ELR (cell line): ENCODE results near the gene LCOR.
"Not testable (repeated sequence)": the region's sequence is repeated elsewhere in the genome, so short reads cannot be mapped to it uniquely, and the experiment has no call there.

Experiments used
- DNase-seq: peaks from one replicate; pipeline ENCODE4 v3.0.0-alpha.2; 2015; ENCODE audit warnings: low read depth

LCOR gene

DNA sequence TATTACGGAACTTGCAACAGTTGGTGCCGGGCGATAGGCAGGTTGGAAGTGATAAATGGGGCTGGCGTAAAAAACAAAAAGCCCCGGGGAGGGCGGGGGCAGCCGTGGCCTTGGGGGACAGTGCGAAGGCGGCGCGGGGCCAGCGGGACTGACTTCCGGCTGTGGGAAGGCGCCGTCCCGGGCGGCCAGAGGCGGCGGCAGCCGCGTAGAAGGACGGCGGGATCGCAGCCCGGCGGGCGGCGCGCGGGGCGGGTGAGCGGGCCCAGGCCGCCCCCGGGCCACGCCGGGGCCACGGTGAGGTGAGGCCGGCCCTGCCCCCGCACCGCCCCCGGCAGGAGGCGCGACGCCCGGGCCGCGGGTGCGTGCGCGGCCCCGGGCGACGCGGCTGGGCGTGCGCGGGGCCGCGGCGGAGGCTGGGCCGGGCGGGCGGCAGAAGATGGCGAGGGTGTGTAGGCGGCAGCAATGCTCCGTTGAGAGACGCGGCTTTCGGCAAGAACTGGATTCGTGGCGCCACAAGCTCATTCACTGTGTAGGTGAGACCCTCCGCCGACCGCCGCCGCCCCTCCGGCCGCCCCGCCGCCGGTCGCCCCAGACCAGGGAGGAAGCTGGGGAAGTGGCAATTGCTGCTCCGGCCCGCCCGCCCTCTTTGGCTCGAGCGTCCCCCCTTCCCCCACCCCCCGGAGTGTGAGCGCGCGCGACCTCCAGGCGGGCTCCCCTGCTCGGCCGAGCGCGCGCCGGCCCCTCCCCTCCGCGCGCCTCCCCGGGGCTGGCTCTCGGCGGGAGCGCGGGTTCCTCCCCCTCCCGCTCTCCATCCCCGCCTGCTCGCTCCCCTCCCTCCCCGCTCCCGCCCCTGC, at the start of gene LCOR:
TSS of gene LCOR (plus strand) at position 432 of the 854 bp plus-strand sequence. CDS start 116,760 bp downstream, outside the sequence.
- peak; percentile 88 for DNase-seq

DNA sequence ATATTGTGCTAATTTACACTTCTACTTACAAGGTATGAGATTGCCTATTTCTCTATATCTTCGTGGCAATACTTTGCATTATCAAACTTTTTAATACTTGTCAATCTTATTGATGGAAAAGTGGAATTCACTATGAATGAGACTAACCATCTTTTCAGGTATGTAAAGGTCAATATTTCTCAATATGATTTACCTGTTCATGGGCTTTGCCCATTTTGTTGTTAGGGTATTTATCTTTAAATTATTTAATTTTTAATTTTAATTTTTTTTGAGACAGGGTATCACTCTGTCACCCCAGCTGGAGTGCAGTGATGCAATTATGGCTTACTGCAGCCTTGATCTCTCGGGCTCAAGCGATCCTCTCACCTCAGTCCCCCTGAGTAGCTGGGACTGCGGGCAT, 47.8 kb upstream of the LCOR start:
- no peak for DNase-seq

DNA sequence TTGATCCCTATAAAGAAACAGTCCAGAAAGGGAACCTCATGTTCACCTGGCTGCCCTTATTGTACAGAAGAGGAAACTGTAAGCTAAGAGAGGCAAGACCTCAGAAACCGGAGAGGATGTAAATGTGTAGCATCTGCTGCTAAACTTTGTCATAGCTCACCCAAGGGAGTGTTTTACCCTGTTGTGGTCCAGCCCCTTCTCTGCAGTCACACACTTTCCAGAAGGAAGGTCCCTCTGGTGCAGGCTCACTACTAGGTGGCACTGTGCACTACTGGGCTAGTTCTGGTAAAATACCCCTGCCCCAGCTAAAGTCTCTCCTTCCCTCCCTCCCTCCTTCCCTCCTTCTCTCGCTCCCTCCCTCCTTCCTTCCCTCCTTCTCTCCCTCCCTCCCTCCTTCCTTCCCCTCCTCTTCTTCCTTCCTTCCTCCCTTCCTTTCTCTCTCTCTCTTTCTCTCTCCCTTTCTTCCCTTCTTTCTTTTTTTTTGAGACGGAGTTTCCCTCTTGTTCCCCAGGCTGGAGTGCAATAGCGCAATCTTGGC, 42.5 kb upstream of the LCOR start:
- DNase-seq: no peak

DNA sequence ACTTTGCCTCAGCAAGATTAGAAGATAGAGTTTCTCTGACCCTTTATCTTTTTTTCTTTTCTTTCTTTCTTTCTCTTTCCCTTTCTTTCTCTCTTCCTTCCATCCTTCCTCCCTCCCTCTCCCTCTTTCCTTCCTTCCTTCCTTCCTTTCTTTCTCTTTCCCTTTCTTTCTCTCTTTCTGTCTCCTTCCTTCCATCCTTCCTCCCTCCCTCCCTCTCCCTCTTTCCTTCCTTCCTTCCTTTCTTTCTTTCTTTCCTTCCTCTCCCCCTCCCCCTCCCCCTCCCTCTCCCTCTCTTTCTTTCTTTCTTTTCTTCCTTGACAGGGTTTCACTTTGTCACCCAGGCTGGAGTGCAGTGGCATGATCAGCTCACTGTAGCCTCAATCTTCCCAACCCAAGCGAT, 40.2 kb upstream of the LCOR start:
- no peak for DNase-seq

DNA sequence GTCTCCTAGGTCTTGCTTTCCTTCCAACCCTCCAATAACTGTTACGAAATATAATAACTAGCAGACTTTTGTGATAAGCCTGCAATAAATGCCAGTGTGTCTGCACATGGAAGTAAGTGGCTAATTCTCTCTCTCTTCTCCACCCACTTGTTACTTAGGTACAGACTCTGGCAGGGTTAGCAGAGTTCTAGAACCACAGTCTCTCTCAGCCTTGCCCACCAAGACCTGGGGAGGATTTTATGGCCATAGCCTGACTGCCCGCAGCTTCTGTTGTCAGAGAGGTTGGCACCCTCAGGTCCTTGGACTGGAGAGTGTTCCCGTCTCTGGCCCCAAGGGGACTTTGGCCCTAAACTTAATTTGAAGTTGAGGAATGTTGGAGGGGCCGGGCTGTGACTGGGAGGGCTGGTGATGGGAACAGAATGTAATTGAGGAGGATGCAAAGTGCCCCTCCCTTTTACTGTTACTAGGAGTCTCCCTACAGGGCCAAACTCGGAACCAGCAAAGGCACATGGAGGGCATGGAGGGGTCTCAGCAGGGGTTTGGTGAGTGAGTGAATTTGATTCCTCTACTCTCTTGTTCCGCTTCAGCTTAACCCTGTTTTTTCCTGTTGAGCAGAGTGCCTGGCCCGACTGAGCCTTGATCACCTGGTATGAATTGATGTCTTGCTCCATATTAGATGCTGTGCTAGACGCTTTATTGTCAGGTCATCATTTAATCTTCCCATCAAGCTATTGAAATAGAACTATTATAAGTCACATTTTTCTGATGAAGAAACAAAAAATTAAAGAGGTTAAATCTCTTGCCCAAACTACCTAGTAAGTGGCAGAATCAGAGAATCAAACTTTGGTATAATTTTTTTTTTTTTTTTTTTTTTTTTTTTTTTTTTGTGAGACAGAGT, 37.0 kb upstream of the LCOR start:
- no peak for DNase-seq

DNA sequence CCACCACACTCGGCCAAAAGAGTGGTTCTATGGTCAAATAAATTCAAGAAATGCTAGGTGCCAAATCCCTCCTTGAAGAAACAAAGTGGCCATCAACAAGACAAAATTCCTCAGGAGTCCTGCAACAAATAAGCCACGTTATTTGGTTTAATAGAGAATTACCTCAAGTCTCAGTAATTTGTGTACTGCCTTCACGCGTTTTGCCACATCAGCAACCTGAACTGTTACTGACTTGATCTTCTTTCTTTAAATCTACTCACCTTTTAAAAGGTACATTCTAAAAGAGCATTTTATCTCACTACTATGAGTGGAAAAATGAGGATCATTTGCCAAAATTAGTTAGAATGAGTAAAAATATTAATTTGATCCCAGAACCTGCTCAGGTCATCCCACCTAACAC, 34.6 kb upstream of the LCOR start:
- DNase-seq: no peak

DNA sequence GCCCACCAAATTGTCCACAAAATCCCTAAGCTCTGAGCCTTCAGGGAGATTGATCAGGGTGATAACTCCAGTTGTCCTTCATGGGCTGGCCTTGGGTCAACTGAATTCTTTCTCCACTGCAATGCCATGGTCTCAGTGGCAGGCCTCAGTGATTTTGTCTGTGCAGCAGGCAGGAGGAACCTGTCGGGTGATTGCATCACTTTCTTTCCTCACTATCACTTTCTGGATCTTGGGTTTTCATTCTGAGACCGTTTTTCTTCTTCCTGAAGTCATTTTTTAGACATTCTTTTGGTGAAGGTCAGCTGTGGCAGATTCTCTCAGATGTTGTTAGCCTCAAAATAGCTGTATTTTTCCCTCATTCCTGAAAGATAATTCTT, 28.8 kb upstream of the LCOR start:
- DNase-seq: no peak

DNA sequence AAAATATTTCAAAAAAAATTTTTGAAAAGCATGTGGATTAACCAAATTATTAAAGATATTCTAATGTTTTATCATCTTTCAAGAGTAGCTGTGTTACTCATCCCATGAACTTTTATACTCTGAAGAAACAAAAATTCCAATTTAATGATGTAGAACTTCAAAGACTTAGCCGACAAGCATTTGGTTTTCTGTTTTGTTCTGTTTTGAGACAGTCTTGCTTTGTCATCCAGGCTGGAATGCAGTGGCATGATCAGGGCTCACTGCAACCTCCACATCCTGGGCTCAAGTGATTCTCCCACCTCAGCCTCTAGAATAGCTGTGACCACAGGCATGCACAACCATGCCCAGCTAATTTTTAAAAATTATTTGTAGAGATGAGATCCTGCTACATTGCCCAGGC, 17.8 kb upstream of the LCOR start:
- peak; percentile 95 for DNase-seq

DNA sequence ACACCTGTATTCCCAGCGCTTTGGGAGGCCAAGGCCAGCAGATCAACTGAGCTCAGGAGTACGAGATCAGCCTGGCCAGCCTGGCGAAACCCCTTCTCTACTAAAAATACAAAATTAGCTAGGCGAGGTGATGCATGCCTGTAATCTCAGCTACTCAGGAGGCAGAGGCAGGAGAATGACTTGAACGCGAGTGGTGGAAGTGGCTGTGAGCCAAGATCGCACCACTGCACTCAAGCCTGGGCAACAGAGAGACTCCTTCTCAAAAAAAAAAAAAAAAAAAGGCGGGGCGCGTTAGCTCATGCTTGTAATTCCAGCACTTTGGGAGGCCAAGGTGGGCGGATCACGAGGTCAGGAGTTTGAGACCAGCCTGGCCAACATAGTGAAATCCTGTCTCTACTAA, 13.1 kb upstream of the LCOR start:
- not testable (repeated sequence) for DNase-seq

DNA sequence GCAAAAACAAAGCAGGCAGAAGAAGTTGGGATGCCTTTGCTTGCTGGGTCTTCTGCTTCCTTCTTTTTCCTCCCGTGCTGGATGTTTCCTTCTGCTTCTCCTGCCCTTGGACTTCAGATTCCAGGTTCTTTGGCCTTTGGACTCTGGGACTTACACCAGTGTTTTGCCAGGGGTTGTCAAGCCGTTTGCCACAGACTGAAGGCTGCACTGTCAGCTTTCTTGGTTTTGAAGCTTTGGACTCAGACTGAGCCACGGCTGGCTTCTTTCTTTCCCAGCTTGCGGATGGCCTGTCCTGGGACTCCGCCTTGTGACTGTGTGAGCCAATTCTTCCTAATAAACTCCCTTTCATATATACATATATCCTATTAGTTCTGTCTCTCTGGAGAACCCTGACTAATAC, 11.3 kb upstream of the LCOR start:
- no peak for DNase-seq

DNA sequence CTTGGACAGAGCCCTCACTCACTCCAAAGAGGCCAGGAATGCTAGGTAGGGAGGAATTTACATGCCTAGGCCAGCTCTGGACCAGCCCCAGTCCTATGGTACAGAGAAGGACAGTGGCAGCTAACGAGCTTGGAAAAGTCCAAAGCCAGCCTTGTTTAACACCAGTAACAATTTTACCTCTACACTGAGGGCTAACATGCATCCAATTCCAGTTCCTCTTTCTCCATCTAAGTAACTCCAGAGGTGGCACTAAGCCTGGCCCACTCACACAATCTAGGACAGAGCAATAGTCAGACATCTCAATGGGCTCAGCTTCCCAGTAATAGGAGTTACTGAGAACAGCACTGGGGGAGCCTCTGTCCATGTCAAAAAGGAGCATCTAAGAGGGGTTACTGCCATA, 5.7 kb upstream of the LCOR start:
- no peak for DNase-seq

DNA sequence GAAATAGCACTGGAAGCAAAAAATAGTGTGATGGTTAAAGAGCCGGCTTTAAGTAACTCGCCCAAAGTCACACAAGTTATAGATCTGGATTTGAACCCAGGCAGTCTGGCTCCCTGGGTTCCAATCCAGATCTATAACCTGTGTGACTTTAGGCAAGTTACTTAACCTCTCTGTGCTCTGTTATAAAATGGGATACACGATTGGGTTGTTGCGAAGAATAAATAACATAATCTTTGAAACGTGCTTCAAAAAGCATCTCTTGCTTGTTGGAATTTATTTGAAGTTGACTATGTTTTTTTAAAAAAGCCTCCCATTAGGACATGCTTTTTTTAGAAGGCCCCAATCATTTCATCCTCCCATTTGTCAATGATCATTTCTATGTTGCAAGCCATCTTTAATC, 3.5 kb upstream of the LCOR start:
- DNase-seq: no peak

DNA sequence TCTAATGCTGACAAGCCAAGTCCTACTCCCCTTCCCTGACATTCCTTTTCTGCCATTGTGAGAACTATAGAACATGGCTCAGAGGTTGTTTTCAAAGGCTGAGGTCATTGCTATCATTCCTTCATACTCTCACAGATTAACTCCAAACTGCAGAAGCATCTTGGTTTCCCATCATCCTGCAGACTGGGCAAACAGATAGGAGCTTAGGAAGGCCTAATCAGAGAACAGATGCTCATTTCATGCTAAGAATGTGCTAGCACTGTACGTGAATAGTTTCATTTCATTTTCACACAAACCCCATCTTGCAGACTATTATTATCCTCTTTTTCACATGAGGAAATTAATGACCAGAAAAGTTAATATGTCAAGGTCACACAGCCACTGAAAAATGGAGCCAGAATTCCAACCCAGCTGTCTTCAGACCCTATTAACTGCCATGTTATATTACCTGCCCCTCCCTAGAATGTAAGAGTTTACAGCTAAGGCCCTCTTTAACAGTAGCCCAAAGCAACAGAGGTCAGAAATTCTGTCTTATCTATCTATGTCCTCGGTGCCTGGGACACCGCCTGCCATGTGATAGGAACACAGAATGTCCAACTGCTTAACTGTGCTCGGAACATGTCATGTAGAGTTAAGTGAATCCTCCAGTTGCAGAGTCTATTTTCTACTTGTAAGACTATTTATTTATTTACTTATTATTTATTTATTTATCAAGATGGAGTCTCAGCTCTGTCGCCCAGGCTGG, 2.9 kb upstream of the LCOR start:
- no peak for DNase-seq

DNA sequence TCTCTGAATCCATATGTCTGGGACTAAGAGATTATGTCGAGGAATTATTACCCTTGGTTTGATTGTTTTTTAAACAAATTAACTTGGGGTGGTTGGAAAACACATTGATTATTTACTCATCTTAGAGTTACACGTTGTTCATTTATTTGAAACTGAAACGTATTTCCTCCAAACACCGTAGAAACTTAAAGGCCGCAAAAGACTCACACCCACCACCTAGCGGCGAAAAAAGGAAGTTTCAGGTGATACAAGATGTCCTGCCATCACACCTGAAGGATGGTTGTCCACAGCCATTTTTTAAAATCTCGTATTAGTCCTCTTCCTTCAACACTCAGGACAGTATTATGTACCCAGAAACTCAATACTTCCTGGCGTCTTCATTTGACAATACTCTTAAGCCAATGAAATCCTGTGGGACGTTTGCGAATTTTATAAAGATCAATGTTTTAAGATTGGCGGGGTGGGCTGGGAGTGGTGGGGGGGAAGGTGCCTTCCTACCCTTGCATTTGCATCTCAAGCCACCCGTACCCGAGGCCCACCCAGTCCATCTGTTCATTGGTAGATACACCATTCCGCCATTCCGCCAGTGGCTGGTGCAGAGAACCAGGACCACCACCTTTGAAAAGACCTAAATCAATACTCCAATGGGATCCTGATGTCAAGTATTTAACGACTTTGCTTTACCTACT, 1.4 kb upstream of the LCOR start:
- peak; percentile 79 for DNase-seq

DNA sequence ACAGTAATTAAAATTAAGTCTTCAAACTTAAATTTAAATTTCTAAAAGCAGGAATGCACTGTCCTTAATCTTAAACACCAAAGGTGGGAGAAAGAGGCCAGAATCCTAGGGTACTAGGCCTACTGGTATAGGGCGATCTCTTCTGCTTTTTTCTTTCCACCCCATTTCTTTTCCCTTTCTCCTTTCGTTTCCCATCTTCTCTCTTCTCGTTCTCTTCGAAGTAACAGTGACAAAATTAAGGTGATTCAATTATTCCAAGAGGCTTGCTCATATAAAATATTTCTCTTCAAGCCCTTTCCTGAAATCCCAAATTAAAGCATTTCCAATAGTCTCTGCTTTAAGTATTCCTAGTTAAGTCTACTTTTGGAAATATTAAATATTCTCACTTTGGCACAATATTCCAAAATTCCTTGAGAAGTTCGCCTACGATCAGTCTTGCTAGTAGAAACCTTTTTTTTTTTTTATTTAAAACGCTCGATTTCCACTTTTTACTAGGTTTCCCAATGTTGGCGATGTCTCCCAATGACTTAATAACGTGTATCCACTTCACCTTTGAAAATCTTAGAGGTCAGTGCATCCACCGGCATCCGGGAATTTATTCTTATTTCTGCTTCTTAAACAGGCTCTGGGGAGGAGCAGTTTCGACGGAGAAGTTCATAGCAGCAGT, 765 bp upstream of the LCOR start:
- DNase-seq: peak; percentile 9

DNA sequence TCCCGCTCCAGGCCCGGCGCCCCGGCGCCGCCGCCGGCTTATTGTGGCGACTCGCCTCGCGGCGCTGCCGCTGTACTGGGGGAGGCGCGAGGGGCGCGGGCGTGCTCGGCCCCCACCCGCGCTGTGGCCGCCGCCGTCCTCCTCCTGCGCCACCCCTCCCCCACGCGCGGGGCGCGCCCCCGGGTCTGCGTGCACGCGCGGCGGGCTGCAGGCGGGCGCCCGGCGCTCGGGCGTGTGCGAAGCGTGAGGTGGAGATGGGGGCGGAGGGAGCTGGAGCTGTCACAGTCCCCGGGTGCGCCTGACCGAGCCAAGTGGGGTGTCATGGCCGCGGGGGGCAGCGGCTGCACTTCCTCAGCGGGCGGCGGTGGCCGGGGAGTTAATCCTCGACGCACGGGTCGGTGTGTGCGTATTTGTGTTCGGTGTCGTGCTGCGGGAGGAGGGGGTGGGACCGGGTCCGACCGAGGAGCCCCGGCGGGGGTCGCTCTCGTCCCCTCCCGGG, 672 bp downstream of the LCOR start:
- DNase-seq: peak; percentile 85

DNA sequence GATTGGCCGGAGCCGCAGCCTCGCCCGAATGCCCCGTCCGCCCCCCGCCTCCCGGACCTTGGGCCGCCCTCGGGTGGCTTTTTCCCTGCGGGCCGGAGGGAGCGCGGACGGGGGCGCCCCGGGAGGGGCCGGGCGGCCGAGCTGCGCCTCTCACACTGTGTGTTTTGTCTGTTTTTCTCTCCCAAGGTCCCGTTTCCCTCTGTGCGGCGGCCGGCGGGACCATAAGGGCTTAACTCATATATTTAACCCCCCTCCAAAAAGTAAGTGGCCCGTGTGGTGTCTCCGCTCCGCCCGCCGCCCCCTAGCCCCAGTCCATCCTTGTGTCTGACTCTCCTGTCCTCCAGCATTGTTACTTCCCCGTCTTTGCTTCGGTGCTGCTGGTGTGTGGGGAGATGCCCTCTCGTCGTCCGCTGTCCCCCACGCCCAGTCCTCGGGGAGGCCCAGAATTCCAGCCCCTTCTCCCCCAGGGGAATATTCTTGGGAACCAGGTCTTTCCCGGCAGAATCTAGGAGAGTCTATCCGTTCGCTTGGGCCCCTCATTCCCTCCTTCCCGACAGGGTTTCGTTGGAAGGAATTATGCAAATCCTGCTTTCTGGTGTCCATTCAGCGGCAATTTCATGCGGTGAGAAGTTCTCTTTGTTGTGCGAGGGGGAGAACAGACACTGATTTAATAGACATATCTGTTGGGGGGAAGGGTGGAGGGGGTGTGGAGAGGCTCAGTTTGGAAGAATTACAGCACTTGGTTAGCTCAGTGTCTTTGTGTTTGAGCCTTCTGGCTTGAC, 1.3 kb downstream of the LCOR start:
- peak; percentile 40 for DNase-seq

DNA sequence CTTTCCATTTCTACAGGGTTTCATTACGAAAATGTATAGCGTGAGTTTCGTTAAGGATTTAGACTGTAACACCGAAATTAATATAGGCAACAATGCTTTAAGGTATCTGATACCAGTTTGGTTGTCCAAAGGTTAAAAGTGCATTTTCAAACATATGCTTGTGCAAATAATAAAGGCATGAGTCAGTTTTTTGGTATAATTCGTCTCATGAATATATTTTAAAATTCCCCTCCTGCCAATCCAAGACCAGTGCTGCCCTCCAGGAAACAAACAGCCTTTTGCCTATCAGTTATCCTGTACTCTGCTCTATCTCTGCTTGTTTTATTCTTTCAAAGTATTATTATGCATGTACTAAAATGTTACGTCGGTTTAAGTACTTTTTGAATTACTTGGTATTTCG, 2.0 kb downstream of the LCOR start:
- DNase-seq: peak; percentile 53

DNA sequence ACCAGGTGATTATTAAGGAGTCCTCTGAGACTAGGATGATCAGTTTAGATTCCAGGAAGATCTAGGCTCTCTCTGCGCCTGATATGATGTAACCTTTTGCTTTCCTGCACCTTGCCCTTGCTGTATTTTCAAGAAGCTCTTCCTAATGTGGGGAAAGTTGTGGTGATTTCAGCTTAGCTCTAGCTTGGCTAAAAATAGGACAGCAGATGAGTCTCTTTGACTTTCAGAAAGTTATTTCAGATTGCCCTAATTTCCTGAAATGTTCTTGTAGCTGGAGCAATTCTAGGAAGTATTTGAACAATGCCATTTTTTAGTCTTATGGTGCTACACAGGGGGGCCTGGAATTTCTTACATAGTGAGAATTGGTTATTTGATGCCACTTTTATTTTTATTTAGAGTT, 3.8 kb downstream of the LCOR start:
- DNase-seq: no peak

DNA sequence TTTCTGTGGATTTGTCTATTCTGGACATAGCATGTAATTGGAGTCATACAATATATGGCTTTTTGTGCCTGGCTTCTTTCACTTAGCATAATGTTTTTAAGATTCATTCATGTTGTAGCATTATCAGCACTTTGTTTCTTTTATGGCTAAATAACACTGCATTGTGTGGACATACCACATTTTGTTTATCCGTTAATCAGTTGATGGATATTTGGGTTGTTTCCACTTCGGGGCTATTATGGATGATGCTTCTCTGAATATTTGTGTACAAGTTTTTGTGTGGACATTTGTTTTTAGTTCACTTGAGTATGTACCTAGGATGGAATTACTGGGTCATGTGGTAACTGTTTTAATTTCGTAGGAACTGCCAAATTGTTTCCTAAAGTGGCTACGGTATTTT, 6.4 kb downstream of the LCOR start:
- DNase-seq: no peak
